SW480 (cell line): Measurements from ENCODE around the gene BCCIP.

Experiments used
- DNase-seq: peaks from one replicate; pipeline ENCODE4 v3.0.0-alpha.2; 2016; ENCODE audit warnings: low spot score

The BCCIP gene

GRCh38 chr10:125844751-125845221, 21.4 kb downstream of the BCCIP start:
- DNase-seq: no peak

GRCh38 chr10:125845617-125846016, 22.3 kb downstream of the BCCIP start:
- DNase-seq: no peak

DNA sequence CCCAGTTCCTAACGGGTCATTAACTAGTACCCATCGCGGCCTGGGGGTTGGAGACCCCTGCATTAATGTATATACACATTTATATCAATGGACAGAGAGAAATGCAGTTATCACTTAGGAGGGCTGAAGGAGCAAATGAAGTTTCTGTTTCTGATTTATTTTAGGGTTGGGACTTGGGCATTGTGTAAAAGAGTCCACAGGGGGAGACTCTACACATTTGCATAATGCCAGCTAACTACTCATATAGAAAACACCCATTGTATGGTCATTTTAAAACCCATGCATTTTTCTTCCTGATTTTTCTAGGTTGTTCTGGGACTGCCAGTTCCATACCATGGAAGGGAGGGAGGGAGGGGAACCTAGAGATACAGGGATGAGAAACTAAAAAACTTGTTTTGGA, 23.5 kb downstream of the BCCIP start:
- no peak for DNase-seq

DNA sequence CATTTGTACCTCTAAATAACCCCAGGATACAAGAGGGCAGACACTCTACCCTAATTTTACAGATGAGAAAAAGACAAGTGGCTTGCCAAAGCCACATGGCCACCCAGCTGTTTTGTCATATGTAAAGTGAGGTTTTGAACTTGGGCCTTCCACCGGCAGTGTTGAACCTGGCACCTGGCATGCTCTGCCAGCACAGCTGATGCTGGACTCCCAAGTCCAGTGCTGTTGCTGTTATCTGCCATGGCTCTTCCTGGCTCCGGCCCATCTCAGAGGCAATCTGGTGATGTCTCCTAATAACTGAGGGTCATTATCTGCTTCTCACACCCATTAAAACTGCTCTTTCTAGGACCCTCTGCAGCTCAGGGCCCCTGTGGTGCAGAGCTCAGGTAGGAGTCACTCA, 25.0 kb downstream of the BCCIP start:
- DNase-seq: no peak

DNA sequence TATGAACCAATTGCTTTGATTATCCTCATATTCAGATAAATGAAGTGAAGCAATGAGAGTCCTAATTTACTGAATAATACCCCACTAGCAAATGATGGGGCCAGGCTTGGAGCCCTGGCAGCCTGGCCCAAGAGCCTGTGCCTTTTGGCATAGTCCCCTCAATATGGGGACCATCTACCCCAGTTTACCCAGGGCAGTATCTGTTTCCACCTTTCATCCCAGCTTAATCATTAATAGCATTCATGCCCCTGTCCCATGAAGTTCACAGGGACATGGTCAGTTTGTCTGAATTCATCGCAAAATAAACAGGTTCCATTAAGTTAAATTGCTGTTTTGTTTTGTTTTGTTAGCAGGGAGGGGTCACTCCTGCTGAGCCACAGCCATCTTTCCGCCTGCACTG, 25.5 kb downstream of the BCCIP start:
- DNase-seq: no peak

DNA sequence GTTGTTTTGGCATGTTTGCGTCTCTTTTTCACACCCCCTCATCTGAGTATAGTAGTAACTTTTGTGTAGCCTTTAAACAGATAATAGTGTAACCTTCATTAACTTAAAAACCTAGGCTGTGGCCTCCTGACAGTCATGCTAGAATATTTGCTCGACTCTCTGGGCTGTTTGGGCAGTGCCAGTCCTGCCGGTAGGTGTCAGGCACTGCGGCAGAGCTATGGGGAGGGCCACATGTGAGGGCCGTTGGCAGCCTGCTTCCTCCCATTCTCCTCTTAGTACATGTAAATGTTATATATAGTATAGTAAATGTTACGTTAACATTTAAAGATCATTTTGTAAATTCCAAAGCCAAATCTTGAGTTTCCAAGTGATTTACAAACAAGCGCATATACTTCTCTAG, 26.1 kb downstream of the BCCIP start:
- no peak for DNase-seq

- DNase-seq: no peak
Measured at GRCh38 chr10:125850766-125851731, 27.7 kb downstream of the BCCIP start.

DNA sequence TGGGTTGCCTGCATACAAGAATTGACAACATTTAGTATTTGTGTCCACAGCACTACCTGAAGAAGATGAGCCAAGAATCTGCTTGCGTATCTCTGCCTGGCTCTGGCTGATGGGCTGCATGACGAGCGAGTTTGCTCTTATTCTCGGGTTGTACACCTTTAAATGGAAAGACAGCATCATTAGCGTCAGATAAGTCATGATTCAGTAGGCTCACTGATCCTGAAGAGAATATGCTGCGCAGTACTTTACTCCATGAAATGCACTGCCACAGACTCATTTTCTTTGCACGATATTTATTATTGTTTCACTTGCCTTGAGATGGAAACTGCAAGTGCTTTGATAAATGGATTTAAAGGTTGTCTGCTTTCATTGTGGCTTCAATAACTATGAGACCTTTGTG, 29.1 kb downstream of the BCCIP start:
- DNase-seq: no peak

GRCh38 chr10:125857185-125857760, 33.9 kb downstream of the BCCIP start:
- DNase-seq: no peak

- no peak for DNase-seq
Measured at GRCh38 chr10:125859128-125859817, 35.9 kb downstream of the BCCIP start.

DNA sequence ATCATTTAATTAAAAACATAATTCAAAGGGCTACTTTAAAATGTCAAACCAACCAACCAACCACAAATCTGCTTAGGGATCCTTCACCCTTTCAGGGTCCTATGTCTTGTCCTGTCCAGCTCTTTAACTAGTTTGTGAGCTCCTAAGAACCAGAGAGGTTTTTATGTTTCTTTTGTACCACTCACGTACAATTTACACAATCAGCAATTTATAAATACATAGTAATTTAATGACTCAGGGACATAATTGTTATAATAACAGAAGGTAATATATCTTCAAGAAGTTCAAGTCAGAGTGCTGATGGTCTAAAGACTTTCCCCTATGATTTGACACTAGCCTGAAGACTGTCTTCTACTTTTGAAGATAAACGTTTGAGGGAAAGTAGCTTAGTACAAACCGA, 41.8 kb downstream of the BCCIP start:
- DNase-seq: no peak

DNA sequence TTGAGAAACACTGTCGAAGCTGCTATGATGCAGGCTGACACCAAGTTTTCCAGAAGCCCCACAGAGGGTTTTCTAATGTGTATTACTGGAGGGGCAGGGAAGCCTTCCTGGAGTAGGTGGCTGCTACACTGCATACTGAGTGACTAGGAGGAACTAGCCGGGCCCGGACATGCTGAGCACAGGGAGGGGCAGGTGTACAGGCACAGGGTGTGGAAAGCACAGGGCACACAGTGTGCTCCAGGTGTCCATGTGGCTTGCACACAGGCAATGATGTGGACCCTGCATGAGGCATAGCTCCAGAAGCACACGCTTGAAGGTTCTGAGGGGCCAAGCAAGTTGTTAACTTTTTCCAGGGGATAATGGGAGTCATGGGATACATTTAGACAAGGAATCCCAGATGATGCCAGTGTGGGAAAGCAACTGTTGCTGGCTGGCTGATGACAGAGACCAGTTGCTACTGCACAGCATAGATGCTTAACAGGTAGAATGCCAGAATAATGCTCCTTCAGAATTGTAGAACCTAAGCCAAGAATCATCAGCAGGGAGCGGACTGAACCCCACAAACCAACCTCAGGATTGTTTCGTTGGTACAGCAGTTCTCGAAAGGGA, 43.2 kb downstream of the BCCIP start:
- no peak for DNase-seq

- peak; percentile 56 for DNase-seq
Measured at GRCh38 chr10:125868372-125868975, 45.1 kb downstream of the BCCIP start.

DNA sequence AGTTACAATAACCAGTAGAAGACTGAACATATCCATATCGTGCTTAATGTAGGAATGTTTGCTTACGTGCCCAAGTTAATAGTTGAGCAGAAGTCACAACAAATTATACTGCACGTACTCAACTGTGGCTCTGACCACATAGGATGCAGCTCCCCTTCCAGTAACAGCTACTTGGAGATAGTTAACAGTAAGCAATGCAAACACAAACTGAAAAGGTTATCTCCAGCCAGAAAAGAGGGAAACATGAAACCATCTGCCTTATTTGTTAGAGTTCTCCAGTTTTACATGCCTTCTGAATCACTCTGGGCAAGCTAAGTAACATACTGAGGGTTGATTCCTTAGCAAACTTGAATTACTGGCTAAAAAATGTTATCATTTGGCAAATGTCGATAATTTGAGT, 48.0 kb downstream of the BCCIP start:
- no peak for DNase-seq

DNA sequence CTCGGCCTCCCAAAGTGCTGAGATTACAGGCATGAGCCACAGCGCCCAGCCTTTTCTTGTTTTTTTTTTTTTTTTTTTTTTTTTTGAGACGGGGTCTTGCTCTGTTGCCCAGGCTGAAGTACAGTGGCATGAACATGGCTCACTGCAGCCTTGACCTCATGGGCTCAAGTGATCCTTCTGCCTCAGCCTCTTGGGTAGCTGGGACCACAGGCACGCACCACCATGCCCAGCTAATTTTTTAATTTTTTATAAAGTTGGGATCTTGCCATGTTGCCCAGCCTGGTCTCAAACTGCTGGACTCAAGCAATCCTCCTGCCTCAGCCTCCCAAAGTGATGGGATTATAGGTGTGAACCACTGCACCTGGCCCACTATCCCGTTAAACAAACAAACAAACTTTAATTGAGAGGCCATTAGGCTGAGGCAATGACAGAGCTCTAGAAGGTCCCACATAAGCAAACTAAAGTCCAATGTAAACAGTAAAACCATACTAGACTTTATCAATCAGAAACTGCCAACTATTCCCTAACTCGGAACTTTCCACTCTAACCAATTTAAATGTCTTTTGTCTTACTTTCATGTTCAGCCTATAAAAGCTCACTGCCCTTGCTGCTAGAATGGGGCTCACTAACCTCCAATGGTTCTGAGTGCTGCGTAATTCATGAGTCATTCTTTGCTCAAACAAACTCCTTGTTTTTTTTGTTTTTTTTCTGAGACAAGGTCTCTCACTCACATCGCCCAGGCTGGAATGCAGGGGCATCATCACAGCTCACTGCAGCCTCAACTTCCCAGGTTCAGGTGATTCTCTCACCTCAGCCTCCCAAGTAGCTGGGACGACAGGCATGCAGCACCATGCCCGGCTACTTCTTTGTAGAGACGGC, 55.9 kb downstream of the BCCIP start:
- DNase-seq: peak; percentile 50

DNA sequence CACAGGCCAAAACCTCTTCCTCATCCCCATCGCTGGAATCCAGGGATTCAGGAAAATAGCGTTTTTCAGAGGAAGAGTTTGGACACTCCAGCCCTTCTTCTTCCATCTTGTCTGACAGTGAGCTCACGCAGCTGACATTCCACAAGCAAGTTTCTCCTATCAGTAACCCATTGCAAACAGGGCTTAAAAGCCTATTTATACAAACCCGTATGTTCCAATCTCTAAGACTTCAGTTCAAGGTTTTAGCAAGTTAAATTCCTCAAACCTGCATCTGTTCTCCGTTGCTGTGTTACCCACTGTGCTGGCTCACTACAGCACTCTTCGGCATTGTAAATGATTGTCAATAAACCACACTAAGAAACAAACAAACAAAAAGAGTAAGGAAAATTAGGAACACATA, 57.4 kb downstream of the BCCIP start:
- DNase-seq: no peak

DNA sequence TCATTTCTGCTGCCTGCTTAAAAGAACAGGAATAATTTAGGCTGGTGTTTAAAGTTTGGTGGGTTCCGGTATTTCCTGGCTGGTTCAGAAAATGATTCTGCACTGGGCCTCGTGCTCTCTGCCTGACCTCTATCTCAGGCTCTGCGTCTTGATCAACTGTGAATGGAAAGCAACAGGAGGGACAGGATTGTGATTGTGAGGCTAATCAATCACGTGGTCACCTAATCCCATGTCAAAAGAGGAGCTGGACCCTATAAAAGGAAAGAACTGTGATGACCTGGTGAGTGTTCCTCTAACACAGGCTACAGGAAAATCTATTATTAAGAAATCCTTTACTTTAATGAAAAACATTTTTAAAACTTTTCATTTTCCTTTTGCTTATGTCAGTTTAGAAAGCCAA, 57.8 kb downstream of the BCCIP start, which contains the start of gene DHX32:
Gene DHX32 (minus strand): TSS at position 101 of the 400 bp plus-strand sequence. CDS start 468 bp downstream, outside the sequence.
- DNase-seq: no peak

- no peak for DNase-seq
Measured at GRCh38 chr10:125882596-125882995, 59.2 kb downstream of the BCCIP start.

GRCh38 chr10:125883211-125883610, 59.9 kb downstream of the BCCIP start:
- no peak for DNase-seq
